Activated CD8-positive, alpha-beta T cell treated with anti-CD3 and anti-CD28 coated beads for 36 hours (primary cell): Measurements from ENCODE around the gene MCC. TPM values are rescaled to one million over a fixed set of nuclear protein-coding genes. Genes with fewer than 3 reads are reported as not detected.

Experiments
- ATAC-seq: fragments of 200-7000 bp; cut with Tn5 transposase; one replicate; pipeline ENCODE4 v1.10.0; 2021; ENCODE audit warnings: mild to moderate bottlenecking, moderate library complexity
- CTCF ChIA-PET: fragments of 350-600 bp; sonication (Branson Sonifier 250); formaldehyde crosslinking; loops from one replicate; lab custom pipeline; 2021; ENCODE audit warnings: antibody characterized with exemption; lab: Charles Lee
- POLR2A ChIA-PET: fragments of 350-600 bp; sonication (Branson Sonifier 250); formaldehyde crosslinking; loops from one replicate; lab custom pipeline; 2021; ENCODE audit warnings: antibody characterized with exemption; lab: Charles Lee
- DNase-seq: peaks from one replicate; pipeline ENCODE4 v3.0.0-alpha.2; 2020
- H3K27ac Mint-ChIP-seq: one replicate; pipeline ENCODE4 v1.8.0; 2021; ENCODE audit warnings: mild to moderate bottlenecking, mixed read lengths
- H3K27me3 Mint-ChIP-seq: one replicate; pipeline ENCODE4 v1.8.0; 2021; ENCODE audit warnings: mixed read lengths
- H3K36me3 Mint-ChIP-seq: one replicate; pipeline ENCODE4 v1.8.0; 2021; ENCODE audit warnings: low read depth, mixed read lengths
- H3K4me1 Mint-ChIP-seq: one replicate; pipeline ENCODE4 v1.8.0; 2021; ENCODE audit warnings: low read depth, mixed read lengths
- H3K4me3 Mint-ChIP-seq: one replicate; pipeline ENCODE4 v1.8.0; 2021; ENCODE audit warnings: mild to moderate bottlenecking, moderate library complexity, mixed read lengths
- H3K9me3 Mint-ChIP-seq: one replicate; pipeline ENCODE4 v1.8.0; 2021; ENCODE audit warnings: mixed read lengths
- CTCF ChIP-seq: fragments of 200-600 bp; IDR thresholded peaks from one replicate; pipeline ENCODE4 v1.8.0; 2022; ENCODE audit warnings: antibody characterized with exemption, mild to moderate bottlenecking
- intact Hi-C: fragments of 100-400 bp; cut with micrococcal nuclease; formaldehyde crosslinking; loops from one replicate; pipeline ENCODE4 v1.10.0; 2022
- total RNA-seq, 2 experiments: library from RNA; stranded (reverse); gene quantifications; one replicate each; pipeline ENCODE4 v1.2.3, GENCODE V29; 2021

Gene MCC
- total RNA-seq, 2 experiments from 2014 or later: 4.9 to 5.4 TPM

DNA sequence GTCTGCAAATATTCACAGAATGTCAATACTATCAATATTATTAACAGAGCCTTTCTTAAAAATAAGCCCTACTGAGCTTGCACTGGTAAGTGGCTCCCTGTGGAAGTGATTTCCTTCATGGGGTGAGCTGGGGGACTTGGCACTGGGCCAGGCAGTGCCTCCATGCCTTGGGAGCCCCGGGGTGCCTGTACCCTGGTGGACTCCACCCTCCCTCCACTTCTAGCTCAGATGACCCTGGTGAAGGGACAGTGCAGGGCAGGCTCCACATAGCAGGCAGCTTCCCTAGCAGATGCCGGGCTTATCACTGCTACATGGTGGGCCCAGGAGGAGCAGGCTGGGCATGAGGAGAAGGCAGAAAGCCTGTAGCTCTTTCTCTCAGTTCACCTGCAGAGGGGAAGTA, 392.4 kb downstream of the MCC start:
- Mint-ChIP-seq H3K4me1 (peaks cover 5% of the 10 kb centered on the region), H3K4me3 (no peak overlapping the region), H3K36me3 (peaks cover 1% of the 10 kb centered on the region), H3K9me3 (no peaks in the 10 kb centered on the region), H3K27me3 (no peaks in the 10 kb centered on the region), H3K27ac (no peak overlapping the region)
- POLR2A ChIA-PET: no interaction called here
- no peak for TF ChIP-seq CTCF
- intact Hi-C loops: no loop called here
- no peak for DNase-seq
- CTCF ChIA-PET: interaction anchor here (1.1 to 2.0 kb wide), 2 partner anchors 22 to 99 kb away, joined by 3 to 6 read pairs; no protein-coding TSS in a partner anchor
- no peak for ATAC-seq

GRCh38 chr5:113093558-113093957, 394.7 kb downstream of the MCC start:
- POLR2A ChIA-PET: no interaction called here
- ATAC-seq: no peak

GRCh38 chr5:113092683-113093082, 395.6 kb downstream of the MCC start:
- no peaks in the 10 kb centered on the region for H3K9me3 Mint-ChIP-seq
- H3K4me1 Mint-ChIP-seq: peaks cover 17% of the 10 kb centered on the region
- no peaks in the 10 kb centered on the region for H3K27me3 Mint-ChIP-seq
- no peak for TF ChIP-seq CTCF
- DNase-seq (no peak), ATAC-seq (no peak)
- CTCF ChIA-PET: interaction anchor here (1.0 to 2.3 kb wide), 2 partner anchors 51 to 97 kb away, joined by 3 to 5 read pairs; no protein-coding TSS in a partner anchor
- no peak overlapping the region for H3K4me3 Mint-ChIP-seq
- no peaks in the 10 kb centered on the region for H3K36me3 Mint-ChIP-seq
- H3K27ac Mint-ChIP-seq: no peak overlapping the region
- intact Hi-C loops: no loop called here
- POLR2A ChIA-PET: no interaction called here

More at GRCh38 chr5:113093558-113093957, 394.7 kb downstream of the MCC start:
- Mint-ChIP-seq H3K4me1 (peaks cover 17% of the 10 kb centered on the region), H3K4me3 (no peak overlapping the region), H3K9me3 (no peaks in the 10 kb centered on the region), H3K36me3 (no peaks in the 10 kb centered on the region), H3K27me3 (no peaks in the 10 kb centered on the region), H3K27ac (no peak overlapping the region)
- intact Hi-C loops: no loop called here
- no peak for DNase-seq
- CTCF ChIA-PET: interaction anchor here (2.3 kb wide), 1 partner anchor 97 kb away, joined by 5 read pairs; no protein-coding TSS in a partner anchor
- no peak for TF ChIP-seq CTCF

- ATAC-seq: no peak
- DNase-seq: no peak
- H3K4me1 Mint-ChIP-seq: peaks cover 17% of the 10 kb centered on the region
- ChIA-PET POLR2A (interaction anchor here (0.6 kb wide), 1 partner anchor 226 kb away, joined by 4 read pairs; no protein-coding TSS in a partner anchor), CTCF (interaction anchor here (0.9 kb wide), 1 partner anchor 238 kb away, joined by 3 read pairs; no protein-coding TSS in a partner anchor)
- no peaks in the 10 kb centered on the region for H3K36me3 Mint-ChIP-seq
- intact Hi-C loops: no loop called here
- H3K4me3 Mint-ChIP-seq: no peak overlapping the region
- no peaks in the 10 kb centered on the region for H3K9me3 Mint-ChIP-seq
- H3K27me3 Mint-ChIP-seq: no peaks in the 10 kb centered on the region
- no peak overlapping the region for H3K27ac Mint-ChIP-seq
- no peak for TF ChIP-seq CTCF
Observed at GRCh38 chr5:113091622-113092021, 396.6 kb downstream of the MCC start.

GRCh38 chr5:113090336-113091106, 397.7 kb downstream of the MCC start:
- POLR2A ChIA-PET: interaction anchor here (0.6 kb wide), 1 partner anchor 11 kb away, joined by 3 read pairs; no protein-coding TSS in a partner anchor
- intact Hi-C loops: no loop called here
- CTCF ChIA-PET: interaction anchor here (0.8 to 2.1 kb wide), 11 partner anchors 10 to 500 kb away, joined by 3 to 11 read pairs (median 3); no protein-coding TSS in a partner anchor
- H3K4me3 Mint-ChIP-seq: no peak overlapping the region
- H3K36me3 Mint-ChIP-seq: no peaks in the 10 kb centered on the region
- H3K27me3 Mint-ChIP-seq: no peaks in the 10 kb centered on the region
- H3K9me3 Mint-ChIP-seq: no peaks in the 10 kb centered on the region
- TF ChIP-seq CTCF: no peak
- no peak overlapping the region for H3K27ac Mint-ChIP-seq
- DNase-seq: peak; percentile 64
- ATAC-seq: peak; percentile 90
- peaks cover 17% of the 10 kb centered on the region for H3K4me1 Mint-ChIP-seq
